Gastroesophageal sphincter (tissue), 3 donors: ENCODE data around the gene MNT.

Experiments used
- EP300 ChIP-seq: sonication (generic); formaldehyde crosslinking; IDR thresholded peaks from one replicate; pipeline ENCODE4 v1.6.1; 2017; ENCODE audit warnings: antibody characterized with exemption, mild to moderate bottlenecking
- TF ChIP-seq, protein P1 (sequence below), 4 experiments: fragments of 200-600 bp in 2 of 4; fragments of 450-650 bp in 2 of 4; sonication (generic) in 1 of 4; IDR thresholded peaks; one replicate each; pipeline ENCODE4 v1.5.1; 2017 to 2019; ENCODE audit warnings: antibody characterized with exemption in 4 of 4, mild to moderate bottlenecking in 2 of 4, moderate library complexity in 2 of 4

DNA sequence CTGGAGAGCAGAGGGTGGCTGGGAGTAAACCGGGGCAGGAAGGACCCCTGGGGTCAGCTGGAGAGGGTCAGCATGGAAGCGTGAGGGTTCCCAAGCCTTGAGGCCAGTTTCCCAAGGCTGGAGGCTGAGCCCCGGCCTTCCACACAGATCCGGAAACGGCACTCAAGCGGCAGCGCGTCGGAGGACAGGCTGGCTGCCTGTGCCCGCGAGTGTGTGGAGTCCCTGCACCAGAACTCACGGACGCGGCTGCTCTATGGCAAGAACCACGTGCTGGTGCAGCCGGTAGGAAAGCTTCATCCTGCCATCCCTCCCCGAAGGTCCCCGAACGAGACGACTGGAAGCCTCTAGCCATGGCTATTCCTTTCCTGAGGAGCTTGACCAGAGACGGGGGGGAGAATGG lies 37.5 kb downstream of the MNT start:
- TF ChIP-seq, protein P1, sequence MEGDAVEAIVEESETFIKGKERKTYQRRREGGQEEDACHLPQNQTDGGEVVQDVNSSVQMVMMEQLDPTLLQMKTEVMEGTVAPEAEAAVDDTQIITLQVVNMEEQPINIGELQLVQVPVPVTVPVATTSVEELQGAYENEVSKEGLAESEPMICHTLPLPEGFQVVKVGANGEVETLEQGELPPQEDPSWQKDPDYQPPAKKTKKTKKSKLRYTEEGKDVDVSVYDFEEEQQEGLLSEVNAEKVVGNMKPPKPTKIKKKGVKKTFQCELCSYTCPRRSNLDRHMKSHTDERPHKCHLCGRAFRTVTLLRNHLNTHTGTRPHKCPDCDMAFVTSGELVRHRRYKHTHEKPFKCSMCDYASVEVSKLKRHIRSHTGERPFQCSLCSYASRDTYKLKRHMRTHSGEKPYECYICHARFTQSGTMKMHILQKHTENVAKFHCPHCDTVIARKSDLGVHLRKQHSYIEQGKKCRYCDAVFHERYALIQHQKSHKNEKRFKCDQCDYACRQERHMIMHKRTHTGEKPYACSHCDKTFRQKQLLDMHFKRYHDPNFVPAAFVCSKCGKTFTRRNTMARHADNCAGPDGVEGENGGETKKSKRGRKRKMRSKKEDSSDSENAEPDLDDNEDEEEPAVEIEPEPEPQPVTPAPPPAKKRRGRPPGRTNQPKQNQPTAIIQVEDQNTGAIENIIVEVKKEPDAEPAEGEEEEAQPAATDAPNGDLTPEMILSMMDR (IDR thresholded peaks at IDR 0.05): no peak
- no peak for TF ChIP-seq EP300
